ENCODE data around the gene RNF182.

DNA sequence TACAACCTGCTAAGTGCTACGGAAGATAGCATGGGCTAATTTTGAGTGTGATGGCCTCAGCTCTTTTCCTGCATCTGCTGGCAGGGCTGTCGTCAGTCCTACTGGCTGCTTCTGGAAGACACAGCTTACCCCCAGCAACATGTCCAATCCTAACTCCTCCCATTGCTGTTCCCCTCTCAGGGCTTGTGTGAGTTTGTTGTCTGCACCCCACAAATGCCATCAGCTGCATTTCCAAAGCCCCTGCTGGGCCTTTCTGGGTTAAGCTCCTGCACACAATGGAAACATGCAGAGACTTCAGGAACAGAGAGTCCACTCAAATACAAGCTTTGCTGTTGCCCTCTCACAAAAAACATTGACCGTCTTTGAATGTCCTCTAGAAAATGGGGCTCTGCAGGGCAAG lies 84.7 kb downstream of the RNF182 start:
- TF ChIP-seq, protein P1, sequence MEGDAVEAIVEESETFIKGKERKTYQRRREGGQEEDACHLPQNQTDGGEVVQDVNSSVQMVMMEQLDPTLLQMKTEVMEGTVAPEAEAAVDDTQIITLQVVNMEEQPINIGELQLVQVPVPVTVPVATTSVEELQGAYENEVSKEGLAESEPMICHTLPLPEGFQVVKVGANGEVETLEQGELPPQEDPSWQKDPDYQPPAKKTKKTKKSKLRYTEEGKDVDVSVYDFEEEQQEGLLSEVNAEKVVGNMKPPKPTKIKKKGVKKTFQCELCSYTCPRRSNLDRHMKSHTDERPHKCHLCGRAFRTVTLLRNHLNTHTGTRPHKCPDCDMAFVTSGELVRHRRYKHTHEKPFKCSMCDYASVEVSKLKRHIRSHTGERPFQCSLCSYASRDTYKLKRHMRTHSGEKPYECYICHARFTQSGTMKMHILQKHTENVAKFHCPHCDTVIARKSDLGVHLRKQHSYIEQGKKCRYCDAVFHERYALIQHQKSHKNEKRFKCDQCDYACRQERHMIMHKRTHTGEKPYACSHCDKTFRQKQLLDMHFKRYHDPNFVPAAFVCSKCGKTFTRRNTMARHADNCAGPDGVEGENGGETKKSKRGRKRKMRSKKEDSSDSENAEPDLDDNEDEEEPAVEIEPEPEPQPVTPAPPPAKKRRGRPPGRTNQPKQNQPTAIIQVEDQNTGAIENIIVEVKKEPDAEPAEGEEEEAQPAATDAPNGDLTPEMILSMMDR (conservative IDR thresholded peaks at IDR 0.05 in 1 of 2, IDR thresholded peaks at IDR 0.05 in 1 of 2; ENCODE audit: low read depth in 1 of 2, low read length in 2 of 2): no peak
- TF ChIP-seq EZH2 (IDR thresholded peaks at IDR 0.05; ENCODE audit: low read length, missing control alignments): no peak
